NCI-H1436 (cell line): ENCODE data around the gene SP8.

Experiments
- DNase-seq: peaks from one replicate; lab custom pipeline; 2025; lab: John Stamatoyannopoulos, UW

Gene SP8

DNA sequence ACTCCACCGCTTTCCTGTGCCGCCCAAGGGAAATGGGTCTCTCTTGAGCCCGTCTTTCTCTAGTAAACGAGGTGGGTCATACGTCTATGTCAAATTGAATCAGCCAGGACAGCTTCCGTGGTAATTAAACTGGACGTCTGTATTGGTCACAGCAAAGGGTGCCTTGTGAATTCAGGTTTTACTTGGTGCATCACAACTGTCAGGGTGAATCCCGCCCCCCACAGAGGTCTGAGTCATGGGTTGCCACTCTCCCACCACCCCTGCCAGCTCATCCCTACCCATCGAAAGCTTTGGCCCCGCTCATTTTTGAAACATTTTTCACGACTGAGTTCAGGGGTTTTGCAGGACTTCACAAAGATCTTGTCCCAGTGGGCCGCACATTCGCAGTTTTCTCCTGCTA lies 8.0 kb upstream of the SP8 start:
- DNase-seq: no peak

DNA sequence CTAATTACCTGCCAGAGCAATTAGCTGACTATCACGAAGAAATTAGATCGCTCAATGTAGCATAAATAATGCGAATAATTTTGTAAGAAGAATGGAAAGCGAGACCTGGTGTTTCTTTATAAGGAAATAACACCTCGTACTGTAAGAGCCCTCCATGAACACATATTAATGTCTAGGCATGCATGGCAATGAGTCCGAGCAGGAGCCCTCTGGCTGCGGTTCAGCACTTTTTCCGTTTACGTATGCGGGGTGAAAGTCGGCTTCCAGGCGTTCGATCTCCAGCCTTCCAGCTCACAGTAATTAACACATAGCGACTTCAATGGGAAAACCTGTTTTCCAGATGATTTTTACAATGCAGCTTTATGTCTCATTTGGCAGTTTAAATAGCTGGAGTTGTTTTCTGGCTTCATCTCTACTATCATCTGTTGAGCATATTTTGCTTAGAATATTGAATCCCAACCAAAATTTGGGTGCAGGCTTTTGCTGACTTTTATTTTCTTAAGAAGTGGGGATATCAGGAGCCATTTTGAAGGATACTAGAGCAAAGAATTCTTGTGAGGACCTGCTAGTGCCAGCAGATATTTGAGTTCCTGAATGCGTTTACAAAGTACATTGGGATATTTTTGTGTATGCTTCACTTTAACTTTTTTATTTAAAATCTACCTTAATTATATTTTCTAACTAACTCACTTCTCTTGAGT lies 7.2 kb upstream of the SP8 start:
- DNase-seq: no peak

DNA sequence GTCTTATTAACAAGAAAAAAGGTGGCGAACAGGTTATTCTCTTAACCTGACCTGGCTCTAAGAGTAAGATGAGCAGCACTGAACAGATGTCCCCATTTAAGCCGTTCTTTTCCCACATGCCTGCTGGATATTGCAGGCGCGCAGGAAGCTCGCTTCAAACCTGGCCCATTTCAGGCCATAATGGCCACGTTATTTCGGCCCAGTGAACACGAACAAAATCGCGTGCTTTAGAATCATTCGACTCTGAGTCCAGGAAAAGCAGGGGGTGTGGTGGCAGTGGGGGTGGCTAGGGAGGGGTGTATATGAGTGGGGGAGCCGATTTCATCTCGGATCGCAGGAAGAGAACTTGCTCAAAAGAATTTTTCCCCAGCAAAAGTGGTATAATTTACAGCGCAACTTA lies 6.6 kb upstream of the SP8 start:
- no peak for DNase-seq

DNA sequence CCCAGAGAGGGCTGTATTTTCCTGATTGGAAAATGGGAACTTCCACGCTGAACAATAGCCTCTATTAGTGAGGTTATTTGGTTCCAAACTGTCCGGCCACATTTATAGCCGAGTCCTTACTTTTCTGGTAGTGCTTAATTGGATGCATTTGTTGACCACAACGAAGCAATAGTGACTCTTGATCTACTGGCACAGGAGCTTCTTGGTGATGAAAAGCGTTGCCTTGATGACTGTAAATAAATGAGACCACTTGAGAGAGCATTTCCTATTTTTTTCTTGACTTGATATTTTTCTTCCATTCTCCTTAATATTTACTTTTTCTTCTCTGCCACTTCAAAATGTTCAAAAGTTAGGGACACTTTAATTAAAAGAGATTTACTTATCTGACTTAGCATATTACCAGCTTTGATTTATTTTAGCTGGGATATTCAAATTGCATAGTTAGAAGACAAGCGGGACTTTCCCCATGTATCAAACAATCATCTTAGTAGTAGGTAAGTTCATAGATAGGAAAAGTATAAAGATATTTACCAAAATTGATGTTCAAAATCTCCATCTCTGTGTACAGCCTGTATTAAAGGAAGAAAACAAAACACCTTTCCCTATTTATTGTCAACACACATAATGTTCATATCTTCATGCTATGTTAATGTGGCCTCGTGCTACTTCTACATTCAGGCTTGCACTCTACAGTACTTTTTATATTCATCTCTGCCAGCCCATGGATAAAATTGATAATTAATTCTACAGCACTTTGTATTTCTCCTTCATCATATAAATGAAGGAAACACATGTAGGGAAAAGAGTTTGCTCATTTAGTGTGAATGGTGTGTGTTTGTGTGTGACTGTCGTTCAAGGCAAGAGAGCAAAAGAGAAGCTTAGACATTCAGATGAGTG lies 5.1 kb upstream of the SP8 start:
- DNase-seq: no peak

DNA sequence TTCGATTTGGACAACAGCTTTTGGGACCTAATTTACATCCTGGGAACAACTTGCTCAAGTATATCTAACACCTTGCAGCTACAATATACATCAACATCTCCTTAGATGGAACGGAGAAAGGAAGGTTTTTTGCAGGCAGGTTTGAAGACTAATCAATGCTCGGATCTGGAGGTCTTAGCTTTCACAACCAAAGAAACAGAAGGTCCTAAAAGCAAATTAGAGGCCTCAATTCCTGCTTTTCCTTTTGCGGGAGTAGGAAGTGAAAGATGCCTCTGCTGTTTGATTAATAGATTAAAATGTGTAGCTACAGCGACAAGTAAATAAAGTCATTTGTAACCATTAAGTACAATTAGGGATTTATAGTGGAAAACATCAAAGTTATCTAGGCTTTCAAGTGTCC lies 3.7 kb upstream of the SP8 start:
- no peak for DNase-seq

DNA sequence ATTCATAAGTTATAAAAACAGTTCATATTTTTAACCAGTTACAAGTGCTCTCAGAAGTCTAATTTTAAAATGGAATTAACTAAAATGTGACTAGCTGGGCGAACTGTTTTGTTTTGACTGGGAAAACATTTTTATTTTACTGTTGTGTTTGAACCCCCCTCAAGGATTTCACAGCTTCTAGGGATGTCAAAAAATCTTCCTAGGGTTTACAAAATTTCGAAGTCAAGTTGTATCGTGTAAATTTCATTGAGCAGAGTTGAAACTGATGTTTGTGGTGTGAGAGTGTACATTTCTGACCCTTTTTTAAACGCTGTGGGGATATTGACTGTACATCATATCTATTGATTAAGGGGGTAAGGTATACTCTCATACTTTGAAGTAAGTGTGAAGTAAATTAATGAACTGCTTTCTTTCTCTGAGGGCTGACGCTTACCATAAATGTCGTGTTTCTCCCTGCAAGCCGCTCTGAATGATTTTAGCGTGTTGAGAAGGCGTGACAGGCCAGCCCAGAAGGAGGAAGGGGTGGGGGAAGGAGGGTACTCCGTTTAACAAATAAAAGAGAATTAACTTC lies 1.8 kb upstream of the SP8 start:
- DNase-seq: no peak

DNA sequence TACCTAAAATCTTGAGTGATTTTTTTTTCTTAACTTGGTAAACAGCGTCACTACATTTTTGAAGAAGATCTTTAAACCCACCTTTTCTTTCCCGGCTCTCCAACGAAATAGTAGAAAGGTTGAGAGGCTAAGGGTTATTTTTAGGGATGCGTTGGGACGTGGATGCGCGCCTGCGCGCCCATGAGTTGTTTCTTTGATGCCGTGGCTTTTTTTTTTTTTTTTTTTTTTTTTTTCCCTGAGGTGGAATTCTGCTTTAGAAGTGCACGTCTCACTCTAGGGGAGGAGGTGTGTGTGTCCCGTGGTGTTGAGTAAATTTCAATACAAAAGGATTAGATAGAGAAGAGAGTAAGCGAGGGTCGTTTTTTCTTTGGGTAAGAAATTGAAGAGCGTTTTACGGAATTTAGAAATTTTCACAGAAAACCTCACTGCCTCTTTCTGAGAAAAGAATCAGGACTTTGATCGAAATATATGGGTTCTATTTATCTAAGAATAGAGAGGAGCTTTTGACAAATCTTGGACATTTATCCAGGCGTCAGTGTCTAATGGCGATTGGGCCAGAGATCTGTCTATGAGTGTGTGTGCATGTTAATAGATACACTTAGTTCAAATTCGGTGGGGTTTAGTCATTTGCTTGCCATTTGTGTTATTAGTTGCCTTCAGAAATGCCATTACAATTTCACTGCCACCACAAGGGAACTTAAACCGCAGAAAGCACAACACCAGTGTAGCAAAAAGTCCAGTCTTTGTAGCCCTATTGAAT lies 1.2 kb upstream of the SP8 start:
- no peak for DNase-seq

DNA sequence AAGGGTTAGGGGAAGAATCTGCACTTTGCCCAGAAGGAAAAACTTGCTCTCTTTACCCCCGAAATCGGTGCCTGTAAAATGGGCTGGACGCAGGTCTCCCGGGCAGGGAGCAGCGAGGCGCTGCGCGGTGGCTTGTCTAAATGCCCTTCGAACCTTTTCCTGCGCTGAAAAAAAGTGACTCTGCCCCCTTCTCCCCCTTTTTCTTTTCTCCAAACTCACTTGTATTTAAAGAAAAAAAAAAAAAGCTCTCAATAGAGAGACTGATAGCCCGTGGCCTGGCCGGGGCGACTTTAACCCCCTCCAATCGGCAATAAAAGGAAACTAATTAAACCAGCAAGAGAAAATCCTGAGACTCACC lies 286 bp downstream of the SP8 start:
- no peak for DNase-seq

DNA sequence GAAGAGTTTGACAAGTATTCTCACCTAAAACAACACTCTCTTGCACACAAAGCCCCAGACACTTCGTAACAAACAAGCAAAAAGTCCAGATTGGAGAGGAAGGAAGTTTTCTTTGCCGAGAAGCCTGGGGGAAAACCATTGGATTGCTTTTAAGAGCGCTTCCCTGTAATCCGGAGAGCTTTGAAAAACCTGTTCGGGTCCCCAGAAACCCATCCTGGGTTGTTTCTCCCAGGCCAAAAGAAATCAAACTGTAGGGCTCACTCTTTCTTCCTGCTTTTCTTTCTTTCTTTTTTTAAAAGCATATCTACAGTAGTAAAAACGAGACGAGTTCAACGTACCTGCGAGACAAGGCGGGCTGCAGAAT lies 655 bp downstream of the SP8 start:
- DNase-seq: no peak

DNA sequence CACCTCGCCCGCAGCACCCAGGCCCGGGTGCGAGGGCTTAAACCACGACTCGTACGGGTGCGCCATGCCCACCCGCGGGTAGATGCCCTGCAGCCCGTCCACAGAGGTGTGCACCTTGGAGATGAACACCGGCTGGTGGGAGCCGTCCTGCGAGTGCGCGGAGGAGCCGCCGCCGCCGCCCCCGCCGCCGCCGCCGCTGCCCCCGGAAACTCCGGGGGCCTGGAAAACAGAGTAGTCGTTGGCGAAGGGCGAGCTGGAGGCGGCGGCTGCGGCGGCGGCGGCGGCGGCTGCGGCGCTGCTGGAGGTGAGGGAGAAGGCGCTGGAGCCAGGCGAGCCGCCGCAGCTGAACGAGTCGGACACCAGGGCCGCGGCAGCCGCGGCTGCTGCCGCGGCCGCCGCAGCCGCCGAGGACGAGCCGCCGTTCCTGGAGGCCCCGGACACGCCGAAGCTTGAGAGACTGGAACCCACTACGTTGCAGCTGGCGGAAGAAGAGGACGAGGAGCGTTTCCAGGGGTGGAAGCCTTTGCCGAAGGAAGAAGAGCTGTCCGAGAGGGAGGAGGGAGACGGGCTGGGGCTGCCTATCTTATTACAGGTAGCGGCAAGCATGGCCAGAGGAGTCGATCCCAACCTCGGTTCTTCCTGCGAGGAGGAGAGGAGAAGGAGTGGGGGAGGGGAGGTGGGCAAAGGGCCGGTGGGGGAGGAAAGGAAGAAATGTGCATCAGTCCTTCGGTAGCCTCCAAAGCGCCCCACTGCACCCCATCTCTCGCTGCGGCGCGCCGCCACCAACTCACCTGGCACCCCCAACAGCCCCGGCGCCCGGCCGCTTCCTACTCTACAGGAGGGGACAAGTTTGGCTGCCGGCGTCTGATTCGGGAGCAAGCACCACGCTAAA lies 1.3 kb downstream of the SP8 start:
- DNase-seq: peak; percentile 14

DNA sequence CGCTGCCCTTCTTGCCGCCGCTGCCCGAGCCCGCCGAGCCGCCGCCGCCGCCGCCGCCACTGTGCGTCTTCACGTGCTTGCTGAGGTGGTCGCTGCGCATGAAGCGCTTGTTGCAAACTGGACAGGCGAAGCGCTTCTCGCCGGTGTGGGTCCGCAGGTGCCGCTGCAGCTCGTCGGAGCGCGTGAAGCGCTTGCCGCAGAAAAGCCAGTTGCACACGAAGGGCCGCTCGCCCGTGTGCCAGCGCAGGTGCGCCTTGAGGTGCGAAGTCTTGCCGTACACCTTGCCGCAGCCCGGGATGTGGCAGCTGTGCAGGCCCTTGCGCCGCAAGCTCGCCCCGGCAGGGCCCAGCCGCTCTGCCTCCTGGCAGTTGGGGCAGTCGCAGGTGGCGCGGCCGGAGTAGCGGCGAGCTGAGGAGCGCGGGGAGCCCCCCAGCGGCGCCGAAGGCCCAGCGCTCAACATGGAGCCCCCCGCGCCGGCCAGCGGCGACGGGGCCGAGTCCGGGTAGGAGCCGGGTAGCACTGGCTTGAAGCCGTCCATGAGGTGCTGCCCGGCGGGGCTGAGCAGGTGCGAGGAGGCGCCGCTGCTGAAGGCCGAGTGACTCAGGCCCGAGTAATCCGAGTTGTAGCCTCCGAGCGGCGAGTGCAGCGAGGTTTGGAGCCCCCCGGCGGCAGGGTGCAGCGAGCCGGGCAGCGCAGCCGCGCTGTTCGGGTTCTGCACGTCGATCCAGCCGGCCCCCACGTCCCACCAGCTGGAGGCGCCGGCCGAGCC lies 2.1 kb downstream of the SP8 start:
- no peak for DNase-seq

DNA sequence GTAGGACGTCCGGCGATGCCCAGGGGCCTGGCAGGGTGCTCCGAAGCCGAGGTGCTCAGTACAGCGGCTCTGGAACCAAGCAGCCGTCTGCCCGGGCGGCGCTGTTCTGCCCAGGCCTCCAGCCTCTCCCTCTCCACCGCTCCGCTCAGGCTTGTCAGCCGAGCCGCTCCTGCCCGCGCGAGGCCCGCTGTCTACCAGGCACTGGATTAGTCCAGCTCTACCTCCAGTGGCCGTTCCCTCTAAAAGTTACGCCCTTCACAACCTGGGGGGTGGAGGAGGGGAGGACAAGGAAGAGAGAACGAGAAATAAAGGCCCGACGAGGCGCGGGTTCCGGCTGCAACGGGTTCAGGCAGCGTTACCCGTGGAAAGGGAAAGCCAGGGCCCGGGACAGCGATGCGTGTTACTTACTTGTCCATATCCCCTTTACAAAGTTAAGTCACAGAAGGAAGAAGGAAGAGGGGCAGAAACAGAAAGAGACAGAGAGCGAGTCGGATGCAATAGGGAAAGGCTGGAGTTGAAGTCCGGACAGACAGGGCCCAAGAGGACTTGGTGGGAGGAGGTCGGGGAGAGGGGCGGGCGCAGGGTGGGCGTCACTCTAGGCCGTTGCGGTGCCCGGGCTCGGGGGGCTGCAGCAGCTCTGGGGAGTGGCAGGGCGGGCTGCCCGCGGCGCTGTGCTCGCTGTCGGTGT lies 2.8 kb downstream of the SP8 start:
- DNase-seq: no peak

DNA sequence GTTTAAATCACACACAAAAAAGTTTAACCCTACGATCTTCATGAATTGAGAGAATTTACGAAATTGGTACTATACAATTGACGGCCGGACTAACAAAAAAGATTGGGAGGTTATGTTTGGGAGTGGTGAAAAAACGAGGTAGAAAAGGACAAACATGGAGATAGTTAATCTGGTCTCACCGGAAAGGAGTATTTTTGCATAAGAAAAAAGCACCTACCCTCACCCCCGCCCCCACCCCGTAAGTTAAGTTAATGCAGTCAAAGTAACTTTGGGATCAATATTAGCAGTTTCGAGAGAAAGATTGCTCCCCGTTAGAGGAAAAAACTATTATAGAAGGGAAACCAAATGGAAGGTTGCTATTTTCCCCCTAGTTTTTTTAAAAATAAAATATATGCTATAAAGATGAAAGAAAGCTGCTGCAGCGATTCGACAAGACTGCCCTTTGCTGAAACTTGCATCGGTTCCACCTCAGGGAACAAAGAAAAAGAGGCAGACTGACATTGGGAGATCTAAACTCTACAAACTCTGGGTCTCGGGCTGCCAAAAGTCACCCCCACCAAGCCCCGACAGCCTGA lies 3.5 kb downstream of the SP8 start:
- no peak for DNase-seq

DNA sequence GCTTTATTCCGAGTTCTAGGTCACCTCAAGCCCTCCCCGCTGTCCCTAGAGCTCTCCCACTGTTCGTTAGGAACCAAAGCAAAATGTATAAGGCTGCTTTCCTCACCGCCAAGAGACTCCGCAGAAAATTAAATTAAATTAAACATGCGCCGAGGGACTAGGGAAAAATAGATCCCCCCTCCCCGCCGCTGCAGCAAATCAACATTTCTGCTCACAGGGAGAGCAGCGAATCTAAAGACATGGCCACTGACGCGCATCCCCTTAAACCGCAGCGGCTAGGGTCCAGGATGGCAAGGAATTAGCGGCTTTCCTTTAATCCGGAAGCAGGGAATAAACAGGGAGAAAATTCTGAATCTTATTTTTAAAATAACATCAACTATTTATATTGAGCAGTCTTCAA lies 7.6 kb downstream of the SP8 start:
- no peak for DNase-seq

DNA sequence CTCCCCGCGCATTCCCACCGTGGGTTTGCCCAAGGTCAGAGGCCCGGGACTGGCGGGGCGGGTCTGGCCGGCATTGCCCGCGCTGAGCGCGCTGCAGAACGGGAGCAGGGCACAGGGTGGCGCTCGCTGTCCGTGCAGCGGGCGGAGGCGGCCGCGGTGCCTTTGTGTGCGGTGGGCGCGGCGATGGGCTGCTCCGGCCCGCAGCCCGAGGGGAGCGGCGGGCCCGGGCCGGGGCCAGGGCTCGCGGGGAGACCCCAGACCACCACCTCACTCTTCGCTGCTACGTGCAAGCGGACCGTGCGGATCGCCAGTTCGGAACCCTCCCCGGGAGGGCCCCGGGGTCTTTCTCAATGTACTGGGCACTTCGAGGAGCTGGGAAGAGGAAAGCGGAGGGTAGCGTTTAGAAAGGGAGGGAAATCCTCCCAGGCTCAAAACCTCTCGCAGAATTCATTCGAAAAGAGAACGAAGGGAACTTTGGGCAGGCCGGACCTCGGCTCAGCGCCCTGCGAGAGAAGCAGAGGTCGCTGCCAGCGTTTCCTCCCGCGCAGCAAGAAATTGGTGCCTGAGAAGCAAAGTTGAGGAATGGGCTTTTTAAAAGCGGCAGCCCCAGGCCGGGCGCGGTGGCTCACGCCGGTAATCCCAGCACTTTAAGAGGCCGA lies 8.5 kb downstream of the SP8 start:
- DNase-seq: no peak

DNA sequence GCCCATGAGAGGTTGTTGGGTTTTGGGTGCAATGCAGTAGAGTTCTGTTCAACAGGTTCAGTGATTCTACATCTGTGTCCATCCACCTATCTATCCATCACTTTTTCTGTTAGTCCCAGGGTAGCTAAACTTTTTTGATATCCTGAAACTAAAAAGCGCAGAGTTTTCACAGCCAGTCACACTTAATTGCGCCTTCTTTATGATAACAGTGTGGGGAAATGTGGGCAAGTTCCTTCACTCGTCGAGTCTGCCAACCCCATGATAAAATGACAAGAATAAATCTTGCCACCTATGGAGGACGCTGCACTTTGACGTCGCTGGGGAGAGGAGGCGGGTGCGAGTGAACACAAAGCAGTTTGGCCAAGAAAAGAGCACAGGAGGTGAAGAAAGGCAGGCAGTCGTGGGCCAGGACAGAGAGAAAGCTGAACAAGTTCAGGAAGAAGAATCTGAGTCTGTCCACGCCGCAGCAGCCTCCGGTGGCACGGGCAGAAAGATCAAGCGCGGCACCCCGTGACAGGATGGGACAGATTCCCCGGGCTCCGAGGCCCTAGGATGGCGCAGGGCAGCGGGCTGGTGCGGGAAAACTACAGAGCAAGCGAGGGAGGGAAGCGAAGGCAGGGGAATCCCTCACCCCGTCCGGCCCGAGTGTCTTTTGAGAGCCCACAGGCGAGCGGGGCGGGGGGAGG lies 9.2 kb downstream of the SP8 start:
- DNase-seq: no peak

DNA sequence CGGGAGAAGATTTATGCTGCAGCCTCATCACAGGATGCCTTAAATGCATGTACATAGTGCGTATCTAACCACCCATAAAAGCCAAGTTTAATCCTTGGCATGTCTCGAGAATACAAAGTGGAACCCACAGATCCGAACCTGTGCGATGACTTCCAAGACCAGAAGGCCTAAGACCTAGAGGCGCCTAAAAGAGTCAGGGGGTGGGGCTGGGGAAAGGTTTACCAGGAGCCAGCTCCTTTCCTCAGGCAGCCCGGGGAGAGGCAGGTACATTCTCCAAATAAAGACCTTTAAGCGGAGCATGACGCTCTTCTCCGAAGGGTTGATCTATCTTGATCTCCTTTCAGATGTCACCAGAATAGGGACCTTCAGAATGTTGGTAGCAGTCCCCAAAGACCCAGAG lies 9.7 kb downstream of the SP8 start:
- DNase-seq: no peak

DNA sequence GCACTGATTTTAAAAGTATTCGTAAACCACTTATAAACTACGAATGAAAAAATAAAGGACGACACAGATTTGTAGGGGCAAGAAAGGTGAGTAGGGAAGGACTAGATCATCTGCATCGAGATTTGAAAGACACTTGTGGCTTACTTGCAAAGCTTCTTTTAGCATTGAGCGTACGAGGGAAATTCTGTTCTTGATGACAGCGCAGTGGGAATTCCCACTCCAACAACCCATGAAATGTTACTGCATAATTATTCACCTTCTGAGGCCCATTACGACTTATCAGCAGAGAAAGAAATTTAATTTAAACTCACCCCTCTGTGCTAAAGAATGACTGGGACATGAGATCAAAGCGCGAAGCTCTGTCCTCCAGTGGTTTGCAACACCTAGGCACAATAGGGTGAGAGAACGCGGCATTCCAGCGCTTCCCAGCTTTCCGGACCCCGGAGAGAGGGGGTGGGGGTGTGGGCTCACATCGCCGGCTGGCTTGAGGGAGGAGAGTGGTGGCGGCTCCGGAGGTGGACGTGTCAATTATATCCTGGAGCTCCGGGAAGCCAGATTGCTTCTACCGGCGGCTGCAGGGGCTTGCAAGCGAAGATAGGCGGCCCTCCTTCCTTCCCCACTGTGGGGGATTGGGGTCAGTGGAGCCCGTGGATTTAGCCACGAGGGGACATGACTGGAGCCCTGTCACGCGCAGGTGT lies 10.3 kb downstream of the SP8 start:
- no peak for DNase-seq
